H1 (cell line): ENCODE measurements around the gene KLHDC10. TPM values are rescaled to one million over a fixed set of nuclear protein-coding genes. Genes with fewer than 3 reads are reported as not detected.

Experiments
- CTCF ChIA-PET: fragments of 300-600 bp; sonication (Branson Sonifier 250); formaldehyde crosslinking; loops from one replicate; lab custom pipeline; 2021; ENCODE audit not compliant: partially characterized antibody; lab: Charles Lee
- POLR2A ChIA-PET: fragments of 300-600 bp; sonication (Branson Sonifier 250); formaldehyde crosslinking; loops from one replicate; lab custom pipeline; 2021; ENCODE audit warnings: inconsistent platforms; ENCODE audit not compliant: partially characterized antibody; lab: Charles Lee
- DNase-seq, 2 experiments: peaks; one replicate each; pipeline versions ENCODE4 v3.0.0 to v3.0.0-alpha.2; 2010 to 2022; ENCODE audit warnings: low spot score in 2 of 2, low read depth in 1 of 2, mixed read lengths in 1 of 2
- FAIRE-seq: peaks from 2 replicates; lab custom pipeline; 2011; peaks lifted over from hg19 to GRCh38; lab: Jason Lieb, UNC
- H2AFZ ChIP-seq: 2 replicates; pipeline ENCODE4 v1.8.1; 2012; ENCODE audit warnings: low read length, inconsistent platforms
- H2AK5ac ChIP-seq: 2 replicates; pipeline ENCODE4 v1.6.1; 2013; ENCODE audit warnings: low read depth, low read length
- H2BK120ac ChIP-seq: replicated peaks from 2 replicates; pipeline ENCODE3; 2013; ENCODE audit warnings: low read depth, low read length, inconsistent platforms
- H2BK12ac ChIP-seq: 2 replicates; pipeline ENCODE4 v1.6.1; 2013; ENCODE audit warnings: low read depth, low read length
- H2BK15ac ChIP-seq: 2 replicates; pipeline ENCODE4 v1.6.1; 2013; ENCODE audit warnings: low read length
- H2BK20ac ChIP-seq: 2 replicates; pipeline ENCODE4 v1.6.1; 2013; ENCODE audit warnings: low read length
- H2BK5ac ChIP-seq: 2 replicates; pipeline ENCODE4 v1.6.1; 2013; ENCODE audit warnings: low read depth, low read length
- H3K14ac ChIP-seq: 2 replicates; pipeline ENCODE4 v1.6.1; 2013; ENCODE audit warnings: inconsistent platforms; ENCODE audit not compliant: insufficient read length
- H3K18ac ChIP-seq: 2 replicates; pipeline ENCODE4 v1.6.1; 2013; ENCODE audit warnings: low read length; ENCODE audit errors: extremely low read depth
- H3K23ac ChIP-seq: 2 replicates; pipeline ENCODE4 v1.6.1; 2013; ENCODE audit warnings: inconsistent platforms; ENCODE audit not compliant: insufficient read length
- H3K23me2 ChIP-seq: 2 replicates; pipeline ENCODE4 v1.6.1; 2013; ENCODE audit warnings: low read depth, low read length
- H3K27ac ChIP-seq: 2 replicates; pipeline ENCODE4 v1.6.1; 2011; ENCODE audit warnings: low read depth, low read length, inconsistent platforms
- H3K27me3 ChIP-seq, 4 experiments: replicated peaks in 1 of 4; 1 replicate in 1 of 4; 2 replicates in 3 of 4; pipeline versions ENCODE4 v1.6.1 to v1.8.1; 2011 to 2013; ENCODE audit warnings: low read length in 3 of 4, mild to moderate bottlenecking in 3 of 4, inconsistent platforms in 2 of 4, mixed read lengths in 2 of 4, moderate library complexity in 1 of 4; ENCODE audit not compliant: control insufficient read depth in 3 of 4, insufficient read depth in 3 of 4; ENCODE audit errors: extremely low read depth in 1 of 4
- H3K36me3 ChIP-seq, 4 experiments: 2 replicates each; pipeline versions ENCODE4 v1.6.1 to v1.8.1; 2011 to 2013; ENCODE audit warnings: mild to moderate bottlenecking in 4 of 4, low read length in 3 of 4, moderate library complexity in 2 of 4, control low read depth in 1 of 4, inconsistent platforms in 1 of 4; ENCODE audit not compliant: insufficient read depth in 4 of 4, control insufficient read depth in 2 of 4
- H3K4ac ChIP-seq: replicated peaks from 2 replicates; pipeline ENCODE3; 2013; ENCODE audit warnings: low read length, low read depth, mixed read lengths, inconsistent platforms; ENCODE audit not compliant: insufficient read length
- H3K4me1 ChIP-seq, 4 experiments: replicated peaks in 1 of 4; 1 replicate in 1 of 4; 2 replicates in 3 of 4; pipeline versions ENCODE4 v1.6.1 to v1.8.1; 2011 to 2013; ENCODE audit warnings: low read length in 3 of 4, inconsistent platforms in 2 of 4, mixed read lengths in 1 of 4; ENCODE audit not compliant: insufficient read depth in 4 of 4, control insufficient read depth in 3 of 4
- H3K4me2 ChIP-seq, 2 experiments: 2 replicates each; pipeline versions ENCODE4 v1.6.1 to v1.8.1; 2011 to 2013; ENCODE audit warnings: low read depth in 2 of 2, low read length in 2 of 2, control low read depth in 1 of 2, inconsistent platforms in 1 of 2, mild to moderate bottlenecking in 1 of 2; ENCODE audit not compliant: insufficient read depth in 1 of 2
- H3K4me3 ChIP-seq, 4 experiments: fragments of 200-600, 300-600 bp in 1 of 4; sonication (generic), shearing (Covaris generic), sonication (Bioruptor Twin) in 1 of 4; 2 replicates each; pipeline versions ENCODE4 v1.5.1 to v1.8.1; 2011 to 2016; ENCODE audit warnings: low read length in 4 of 4, low read depth in 3 of 4, control low read depth in 2 of 4, inconsistent platforms in 2 of 4, mild to moderate bottlenecking in 2 of 4, mixed read lengths in 1 of 4, moderate library complexity in 1 of 4; ENCODE audit not compliant: insufficient read depth in 2 of 4; ENCODE audit errors: extremely low read depth in 1 of 4
- H3K56ac ChIP-seq: replicated peaks from 2 replicates; pipeline ENCODE3; 2013; ENCODE audit warnings: low read depth, mild to moderate bottlenecking, mixed read lengths, low read length, inconsistent platforms; ENCODE audit not compliant: insufficient read length
- H3K79me1 ChIP-seq: 2 replicates; pipeline ENCODE4 v1.6.1; 2013; ENCODE audit warnings: low read depth, low read length, control low read depth
- H3K79me2 ChIP-seq, 2 experiments: 2 replicates each; pipeline versions ENCODE4 v1.6.1 to v1.8.1; 2012 to 2013; ENCODE audit warnings: low read length in 2 of 2, mild to moderate bottlenecking in 2 of 2, inconsistent platforms in 1 of 2; ENCODE audit not compliant: insufficient read depth in 2 of 2, control insufficient read depth in 1 of 2
- H3K9ac ChIP-seq, 4 experiments: replicated peaks in 1 of 4; 1 replicate in 1 of 4; 2 replicates in 3 of 4; pipeline versions ENCODE4 v1.6.1 to v1.8.1; 2011 to 2013; ENCODE audit warnings: low read depth in 3 of 4, low read length in 3 of 4, control low read depth in 2 of 4, mild to moderate bottlenecking in 2 of 4, moderate library complexity in 2 of 4, inconsistent platforms in 1 of 4; ENCODE audit errors: extremely low read depth in 1 of 4
- H3K9me3 ChIP-seq, 2 experiments: 2 replicates each; pipeline versions ENCODE4 v1.6.1 to v1.8.1; 2012 to 2013; ENCODE audit warnings: mild to moderate bottlenecking in 2 of 2, moderate library complexity in 2 of 2, control low read depth in 1 of 2, inconsistent platforms in 1 of 2, low read depth in 1 of 2, low read length in 1 of 2, mixed read lengths in 1 of 2; ENCODE audit not compliant: insufficient read depth in 2 of 2
- H4K20me1 ChIP-seq, 2 experiments: replicated peaks in 1 of 2; 2 replicates each; pipeline versions ENCODE3 to v1.8.1; 2011 to 2013; ENCODE audit warnings: inconsistent platforms in 2 of 2, low read length in 2 of 2, mild to moderate bottlenecking in 1 of 2; ENCODE audit not compliant: insufficient read depth in 2 of 2, control insufficient read depth in 1 of 2
- H4K5ac ChIP-seq: 2 replicates; pipeline ENCODE4 v1.6.1; 2013; ENCODE audit warnings: low read length, low read depth, mixed read lengths, inconsistent platforms; ENCODE audit not compliant: insufficient read length
- H4K8ac ChIP-seq: 2 replicates; pipeline ENCODE4 v1.8.0; 2013; ENCODE audit warnings: mild to moderate bottlenecking, moderate library complexity, low read length, inconsistent platforms; ENCODE audit not compliant: insufficient read depth; ENCODE audit errors: extremely low read depth
- H4K91ac ChIP-seq: replicated peaks from 2 replicates; pipeline ENCODE3; 2013; ENCODE audit warnings: low read length, mixed read lengths, inconsistent platforms; ENCODE audit not compliant: insufficient read length
- CHD2 ChIP-seq: IDR thresholded peaks from 2 replicates; pipeline ENCODE4 v1.6.1; 2012; ENCODE audit warnings: low read length, improper control_type of control experiment
- CREB1 ChIP-seq: IDR thresholded peaks from 2 replicates; pipeline ENCODE4 v1.6.1; 2012; ENCODE audit warnings: inconsistent platforms
- WGBS, 2 experiments: shearing (Covaris generic) in 1 of 2; methylation state at CpG; one replicate each; pipeline versions ENCODE4 v1.1.6 to v1.1.7; 2013 to 2015; ENCODE audit warnings: low lambda C conversion rate in 2 of 2, mixed read lengths in 2 of 2, inconsistent platforms in 1 of 2, low coverage in 1 of 2, missing lambda C conversion rate in 1 of 2; ENCODE audit not compliant: insufficient replicate concordance in 2 of 2, insufficient coverage in 1 of 2, insufficient read length in 1 of 2; ENCODE audit errors: extremely low coverage in 1 of 2, missing lambda C conversion rate in 1 of 2; 5-methylcytosine and 5-hydroxymethylcytosine counted together
- polyA plus RNA-seq, 7 experiments: library from polyadenylated mRNA; depleted of rRNA in 3 of 7; stranded (reverse) in 5 of 7; unstranded in 2 of 7; fragments of >200 nt in 5 of 7; fragments of 200-250 nt in 2 of 7; gene quantifications; 1 replicate in 5 of 7; 2 replicates in 1 of 7; 4 replicates in 1 of 7; pipeline versions ENCODE4 v1.2.1 to v1.2.3, GENCODE V29; 2011 to 2013; ENCODE audit warnings: missing spikeins in 2 of 7, mixed read lengths in 2 of 7
- total RNA-seq: library from RNA; stranded (reverse); fragmentation: NEBNext Ultra II Directional; extraction: Animal tissue kit (Norgen Biotek cat#: 25700); gene quantifications from 2 replicates; pipeline ENCODE4 v1.2.1, GENCODE V29; 2021

The KLHDC10 gene
- total and polyA plus RNA-seq, 2 of the 8 experiments (the other 6 are each of a cell fraction or from before 2014, with no cell fraction given): 6.6 to 14.5 TPM

- H3K79me1 ChIP-seq: no peaks in the 10 kb centered on the region
- no peak overlapping the region for H3K4me2 ChIP-seq
- no peaks in the 10 kb centered on the region; a peak in 1 of 7 replicates for H3K4me1 ChIP-seq
- ChIA-PET CTCF (interaction anchor here (0.6 to 5.3 kb wide), 3 partner anchors 10 to 413 kb away, joined by 3 to 26 read pairs (median 3); no protein-coding TSS in a partner anchor), POLR2A (interaction anchor here (1.4 kb wide), 1 partner anchor 15 kb away, joined by 4 read pairs; no protein-coding TSS in a partner anchor)
- H2BK120ac ChIP-seq: no peak overlapping the region
- FAIRE-seq (no peak), DNase-seq (no peak)
- H3K79me2 ChIP-seq: no peaks in the 10 kb centered on the region
- H2AK5ac ChIP-seq: no peak overlapping the region
- H2BK15ac ChIP-seq: no peak overlapping the region
- H3K27me3 ChIP-seq: no peaks in the 10 kb centered on the region
- H3K56ac ChIP-seq: no peak overlapping the region
- H2BK20ac ChIP-seq: no peak overlapping the region
- H4K8ac ChIP-seq: no peak overlapping the region
- no peaks in the 10 kb centered on the region for H3K9me3 ChIP-seq
- H2BK12ac ChIP-seq: no peak overlapping the region
- no peak overlapping the region for H3K4ac ChIP-seq
- no peaks in the 10 kb centered on the region for H4K20me1 ChIP-seq
- H3K9ac ChIP-seq: no peak overlapping the region
- no peak overlapping the region for H4K5ac ChIP-seq
- no peak overlapping the region for H3K23ac ChIP-seq
- no peaks in the 10 kb centered on the region for H3K23me2 ChIP-seq
- H4K91ac ChIP-seq: no peak overlapping the region
- H3K27ac ChIP-seq: no peak overlapping the region
- no peak overlapping the region for H2BK5ac ChIP-seq
- H2AFZ ChIP-seq: no peak overlapping the region
- H3K4me3 ChIP-seq: no peak overlapping the region
- H3K36me3 ChIP-seq: peaks cover 14 to 69% (median 52%) of the 10 kb centered on the region in 4 experiments
- no peak overlapping the region for H3K18ac ChIP-seq
- H3K14ac ChIP-seq: no peak overlapping the region
- WGBS, 2 experiments: 89% methylated on average over 10 of the region's 10 CpGs; no CpG with 5 or more reads in 1 of the 2 experiments
- TF ChIP-seq CHD2: no peak
- TF ChIP-seq CREB1: no peak
These were observed 49.1 kb upstream of the KLHDC10 start for GRCh38 chr7:130021105-130021834.
